Muscle layer of duodenum (tissue), 2 donors: ENCODE data around the gene NTM.
"Not testable (repeated sequence)": the region's sequence is repeated elsewhere in the genome, so short reads cannot be mapped to it uniquely, and the experiment has no call there.

ENCODE experiments used
- H3K27ac ChIP-seq: one replicate; pipeline ENCODE4 v1.7.0; 2013; ENCODE audit warnings: mild to moderate bottlenecking, low read length
- H3K27me3 ChIP-seq: one replicate; pipeline ENCODE4 v1.7.0; 2013; ENCODE audit warnings: low read depth, mild to moderate bottlenecking, control low read depth, low read length
- H3K36me3 ChIP-seq, 2 donors: one replicate each; pipeline ENCODE4 v1.7.0; 2013; ENCODE audit warnings: low read length in 2 of 2, control low read depth in 1 of 2, mild to moderate bottlenecking in 1 of 2; ENCODE audit not compliant: insufficient read depth in 2 of 2, control insufficient read depth in 1 of 2
- H3K4me1 ChIP-seq, 2 donors: one replicate each; pipeline ENCODE4 v1.7.0; 2013; ENCODE audit warnings: low read length in 2 of 2, mild to moderate bottlenecking in 2 of 2, control low read depth in 1 of 2, moderate library complexity in 1 of 2; ENCODE audit not compliant: insufficient read depth in 2 of 2, control insufficient read depth in 1 of 2
- H3K4me3 ChIP-seq, 2 donors: one replicate each; pipeline ENCODE4 v1.7.0; 2013; ENCODE audit warnings: low read length in 2 of 2, low read depth in 1 of 2, mild to moderate bottlenecking in 1 of 2
- H3K9me3 ChIP-seq, 2 donors: one replicate each; pipeline ENCODE4 v1.7.0; 2013; ENCODE audit warnings: low read length in 2 of 2, control low read depth in 1 of 2, mild to moderate bottlenecking in 1 of 2; ENCODE audit not compliant: control insufficient read depth in 1 of 2
- donor health status: healthy.

NTM gene

GRCh38 chr11:131370090-131370751 lies at the start of gene NTM:
NTM (plus strand) TSS chr11:131370615.
- H3K4me3 ChIP-seq, result peak within 1 kb of the TSS; percentile 52 to 58
- no peak within 1 kb of the TSS for H3K27ac ChIP-seq
- peaks cover 3% of the 10 kb centered on the region for H3K27me3 ChIP-seq
- no peaks in the 10 kb centered on the region for H3K36me3 ChIP-seq
- H3K4me1 ChIP-seq, result peaks cover 0 to 16% of the 10 kb centered on the region in 2 donors
- no peaks in the 10 kb centered on the region for H3K9me3 ChIP-seq

GRCh38 chr11:131324921-131325570 lies 45.4 kb upstream of the NTM start:
- no peaks in the 10 kb centered on the region for H3K9me3 ChIP-seq
- H3K27ac ChIP-seq, result no peak overlapping the region
- H3K36me3 ChIP-seq, result no peaks in the 10 kb centered on the region
- H3K4me3 ChIP-seq, result no peak overlapping the region
- H3K27me3 ChIP-seq, result no peaks in the 10 kb centered on the region
- no peaks in the 10 kb centered on the region for H3K4me1 ChIP-seq

GRCh38 chr11:131326829-131327228 lies 43.6 kb upstream of the NTM start:
- no peaks in the 10 kb centered on the region for H3K9me3 ChIP-seq

GRCh38 chr11:131327421-131327820 lies 43.0 kb upstream of the NTM start:
- Histone ChIP-seq H3K9me3 (no peaks in the 10 kb centered on the region), H3K36me3 (no peaks in the 10 kb centered on the region), H3K27ac (no peak overlapping the region), H3K4me1 (no peaks in the 10 kb centered on the region), H3K4me3 (no peak overlapping the region), H3K27me3 (no peaks in the 10 kb centered on the region)

More at GRCh38 chr11:131326829-131327228, 43.6 kb upstream of the NTM start:
- H3K27me3 ChIP-seq, result no peaks in the 10 kb centered on the region
- H3K36me3 ChIP-seq, result no peaks in the 10 kb centered on the region
- no peaks in the 10 kb centered on the region for H3K4me1 ChIP-seq
- no peak overlapping the region for H3K4me3 ChIP-seq
- no peak overlapping the region for H3K27ac ChIP-seq

GRCh38 chr11:131328843-131329242 lies 41.6 kb upstream of the NTM start:
- Histone ChIP-seq H3K4me3 (no peak overlapping the region), H3K27me3 (no peaks in the 10 kb centered on the region), H3K9me3 (no peaks in the 10 kb centered on the region), H3K27ac (no peak overlapping the region), H3K4me1 (no peaks in the 10 kb centered on the region), H3K36me3 (no peaks in the 10 kb centered on the region)

- Histone ChIP-seq H3K36me3 (no peaks in the 10 kb centered on the region), H3K4me1 (no peaks in the 10 kb centered on the region), H3K27ac (no peak overlapping the region), H3K27me3 (no peaks in the 10 kb centered on the region), H3K9me3 (no peaks in the 10 kb centered on the region), H3K4me3 (no peak overlapping the region)
Measured at GRCh38 chr11:131331010-131331409, 39.4 kb upstream of the NTM start.

- H3K4me1 ChIP-seq, result no peaks in the 10 kb centered on the region
- no peaks in the 10 kb centered on the region for H3K27me3 ChIP-seq
- no peaks in the 10 kb centered on the region for H3K36me3 ChIP-seq
- no peak overlapping the region for H3K4me3 ChIP-seq
- no peaks in the 10 kb centered on the region for H3K9me3 ChIP-seq
- H3K27ac ChIP-seq, result no peak overlapping the region
Measured at GRCh38 chr11:131331546-131331945, 38.9 kb upstream of the NTM start.

GRCh38 chr11:131334601-131335000 lies 35.8 kb upstream of the NTM start:
- H3K4me3 ChIP-seq, result no peak overlapping the region
- H3K27ac ChIP-seq, result no peak overlapping the region
- H3K4me1 ChIP-seq, result no peaks in the 10 kb centered on the region
- H3K27me3 ChIP-seq, result no peaks in the 10 kb centered on the region
- no peaks in the 10 kb centered on the region for H3K9me3 ChIP-seq
- H3K36me3 ChIP-seq, result no peaks in the 10 kb centered on the region

GRCh38 chr11:131341900-131342299 lies 28.5 kb upstream of the NTM start:
- not testable (repeated sequence) for H3K9me3 ChIP-seq, H3K27ac ChIP-seq, H3K4me3 ChIP-seq, H3K27me3 ChIP-seq, H3K36me3 ChIP-seq, H3K4me1 ChIP-seq

GRCh38 chr11:131342442-131342841 lies 28.0 kb upstream of the NTM start:
- H3K4me3 ChIP-seq, H3K36me3 ChIP-seq, H3K4me1 ChIP-seq, H3K27me3 ChIP-seq, H3K9me3 ChIP-seq, H3K27ac ChIP-seq: not testable (repeated sequence)

- no peak overlapping the region for H3K27ac ChIP-seq
- no peaks in the 10 kb centered on the region for H3K27me3 ChIP-seq
- no peaks in the 10 kb centered on the region for H3K4me1 ChIP-seq
- H3K9me3 ChIP-seq, result no peaks in the 10 kb centered on the region
- no peak overlapping the region for H3K4me3 ChIP-seq
- no peaks in the 10 kb centered on the region for H3K36me3 ChIP-seq
Measured at GRCh38 chr11:131345406-131345805, 25.0 kb upstream of the NTM start.
